GM21825 (cell line): ENCODE data around the gene VAV2.
"Not testable (repeated sequence)": the region's sequence is repeated elsewhere in the genome, so short reads cannot be mapped to it uniquely, and the experiment has no call there.

ENCODE experiments used
- ATAC-seq: cut with Tn5 transposase; IDR thresholded peaks from one replicate; pipeline ENCODE4 v1.9.1; 2021; ENCODE audit warnings: mild to moderate bottlenecking, moderate library complexity; ENCODE audit not compliant: unreplicated experiment

The VAV2 gene

DNA sequence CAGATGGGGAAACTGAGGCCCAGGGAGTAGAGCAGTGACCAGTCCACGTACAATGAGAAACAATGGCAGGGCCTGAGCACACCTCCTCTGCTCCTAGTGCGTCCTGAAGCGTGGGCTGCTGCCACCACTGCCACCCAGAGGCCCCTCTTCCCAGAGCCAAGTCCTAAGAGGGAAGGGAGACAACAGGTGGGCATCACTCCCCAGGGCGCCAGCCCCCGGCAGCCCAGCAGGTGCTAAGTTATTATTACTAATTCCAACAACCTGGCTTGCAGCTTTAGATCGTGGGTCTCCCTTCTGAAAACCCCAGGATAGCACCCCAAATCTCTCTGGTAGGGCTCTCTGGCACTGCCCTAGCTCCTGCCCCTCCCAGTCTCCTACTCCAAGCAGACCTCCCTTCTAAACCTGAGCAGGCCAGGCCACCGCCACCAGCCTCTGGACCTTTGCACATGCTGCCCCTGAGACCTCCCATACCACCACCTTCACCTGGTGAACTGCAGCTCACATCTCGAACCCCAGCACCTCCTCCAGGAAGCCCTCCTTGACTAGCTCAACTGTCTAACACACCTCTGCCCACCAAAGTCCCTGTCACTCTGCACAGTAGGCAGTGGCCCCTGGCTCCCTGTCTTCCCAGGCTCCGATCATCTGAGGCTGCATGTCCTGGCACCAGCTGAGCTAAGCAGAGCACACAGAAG lies 65.8 kb downstream of the VAV2 start:
- no peak for ATAC-seq

GRCh38 chr9:133924453-133924852 lies 67.7 kb downstream of the VAV2 start:
- no peak for ATAC-seq

- ATAC-seq: not testable (repeated sequence)
These were observed 68.5 kb downstream of the VAV2 start for GRCh38 chr9:133923608-133924007.

DNA sequence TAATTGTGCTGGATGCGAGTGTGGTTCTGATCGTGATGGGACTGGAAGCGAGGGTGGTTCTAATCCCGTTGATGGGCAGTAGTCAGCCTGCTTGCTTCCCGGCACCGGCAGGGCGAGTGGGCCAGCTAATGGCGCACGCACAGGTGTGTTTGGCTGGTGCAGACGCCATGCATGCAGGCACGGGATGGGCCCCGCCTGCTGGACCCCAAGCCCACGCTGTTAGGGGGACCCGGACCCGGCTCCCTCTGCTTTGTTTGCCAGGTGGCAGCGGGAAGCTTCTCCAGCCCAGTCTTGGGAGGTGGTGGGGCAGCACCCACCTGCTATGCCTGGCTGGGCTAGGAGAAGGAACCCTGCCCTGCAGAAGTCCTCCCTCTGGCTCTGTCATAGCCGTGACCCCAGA lies 70.3 kb downstream of the VAV2 start:
- ATAC-seq: no peak

DNA sequence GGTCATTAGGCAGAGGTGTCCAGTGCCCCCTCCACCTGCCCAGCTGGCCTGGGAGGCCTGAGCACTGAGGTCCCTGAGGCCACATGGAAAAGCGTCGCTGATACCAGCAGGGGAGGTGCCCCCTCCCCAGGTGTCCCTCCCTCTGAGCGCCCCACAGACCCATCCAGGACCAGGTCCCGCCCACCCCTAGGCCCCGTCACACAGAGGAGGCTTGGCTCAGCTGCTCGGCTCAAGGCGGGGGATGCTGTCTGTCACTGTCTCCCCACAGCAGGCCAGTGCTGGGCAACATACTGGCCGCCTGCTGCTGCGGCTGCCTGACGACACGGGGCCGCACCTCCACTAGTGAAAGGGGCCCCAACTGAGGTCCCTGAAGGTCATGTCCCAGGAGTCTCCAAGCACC lies 71.7 kb downstream of the VAV2 start:
- no peak for ATAC-seq

- ATAC-seq: no peak
These were observed 72.6 kb downstream of the VAV2 start for GRCh38 chr9:133919253-133920115.

- ATAC-seq: no peak
These were observed 73.9 kb downstream of the VAV2 start for GRCh38 chr9:133918111-133918813.

- ATAC-seq: no peak
These were observed 74.7 kb downstream of the VAV2 start for GRCh38 chr9:133917375-133917774.

DNA sequence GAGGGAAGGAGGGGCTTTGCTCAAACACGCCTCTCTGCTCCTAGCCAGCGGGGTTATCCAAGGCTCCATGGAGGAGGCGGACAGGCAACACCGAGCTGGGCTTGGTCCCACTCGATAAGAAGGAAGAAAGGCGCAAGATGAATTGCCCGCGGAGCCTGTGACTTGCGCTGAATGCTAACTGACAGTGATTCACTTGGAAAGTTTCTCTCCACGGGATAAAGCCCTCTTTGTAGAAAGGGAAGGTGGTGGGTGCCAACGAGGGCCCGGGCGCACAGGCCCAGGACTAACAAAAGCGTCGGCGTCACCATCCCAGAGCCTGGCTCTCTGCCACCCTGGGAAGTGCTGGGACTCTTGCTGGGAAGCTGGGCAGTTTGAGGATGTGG lies 76.0 kb downstream of the VAV2 start:
- ATAC-seq: no peak

- no peak for ATAC-seq
These were observed 76.5 kb downstream of the VAV2 start for GRCh38 chr9:133915534-133916158.

GRCh38 chr9:133914442-133915342 lies 77.4 kb downstream of the VAV2 start:
- ATAC-seq: no peak

DNA sequence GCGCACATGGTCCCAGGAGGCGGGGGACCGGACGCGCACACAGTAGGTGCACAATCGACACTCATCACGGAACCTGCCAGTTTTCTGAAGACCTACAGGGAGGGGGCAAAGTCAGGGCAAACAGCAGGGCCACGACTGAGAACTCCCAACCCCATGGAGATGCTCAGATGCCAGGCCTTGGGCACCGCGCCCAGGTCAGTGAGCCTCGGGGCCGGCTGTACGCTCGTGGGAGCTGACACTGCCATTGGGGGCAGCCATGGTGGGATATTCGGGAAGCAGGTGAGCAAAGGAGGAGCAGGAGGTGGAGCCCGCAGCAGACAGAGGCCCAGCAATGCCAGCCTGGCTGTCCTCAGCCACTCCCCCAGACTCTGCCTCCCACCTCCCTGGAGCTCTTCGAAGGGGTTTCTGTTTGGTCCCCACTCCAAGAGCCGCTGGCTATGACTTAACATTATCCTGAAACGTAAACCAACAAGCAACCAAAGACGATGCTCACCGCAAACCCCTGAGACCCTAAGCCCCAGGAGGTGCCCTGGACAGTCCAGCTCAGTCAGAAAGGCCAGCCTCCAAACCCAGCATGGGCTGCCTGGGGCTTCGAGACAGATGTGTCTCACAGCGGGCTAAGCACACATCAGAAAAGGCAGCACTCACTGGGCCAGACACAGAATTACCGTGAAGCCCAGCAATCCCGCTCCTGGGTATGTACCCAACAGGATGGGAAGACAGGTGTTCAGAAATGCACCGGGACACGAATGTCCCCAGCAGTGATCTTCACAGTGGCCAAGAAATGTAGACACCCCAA lies 78.4 kb downstream of the VAV2 start:
- ATAC-seq: no peak

DNA sequence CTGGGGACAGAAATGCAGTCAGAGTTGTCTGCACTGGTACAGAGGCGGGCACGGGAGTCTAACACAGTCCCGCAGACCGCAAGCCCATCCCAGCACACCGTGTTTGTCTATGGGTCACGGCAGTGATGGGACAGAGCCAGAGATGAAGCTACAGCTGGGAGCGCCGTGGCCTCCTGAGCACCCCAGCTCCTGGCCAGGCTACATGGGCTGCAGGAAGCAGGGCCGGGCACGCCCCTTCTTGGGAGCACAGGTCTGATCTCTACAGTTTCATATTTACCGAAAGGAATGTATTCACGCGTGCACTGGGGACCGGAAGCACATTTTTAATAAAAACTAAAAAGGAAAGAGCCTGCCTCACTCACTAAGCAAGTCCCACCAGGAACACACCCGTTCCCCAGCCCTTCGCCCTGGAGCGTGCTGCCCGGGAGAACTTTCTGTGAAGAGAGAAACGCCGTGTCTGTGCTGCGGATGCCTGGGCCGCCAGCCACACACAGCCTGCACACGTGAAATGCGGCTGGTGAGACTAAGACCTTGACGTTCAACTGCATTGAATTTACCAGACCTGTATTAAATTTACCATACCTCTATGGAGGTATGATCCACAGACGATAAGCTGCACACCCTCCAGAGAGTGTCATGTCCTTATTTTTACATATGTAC lies 81.1 kb downstream of the VAV2 start:
- ATAC-seq: no peak

DNA sequence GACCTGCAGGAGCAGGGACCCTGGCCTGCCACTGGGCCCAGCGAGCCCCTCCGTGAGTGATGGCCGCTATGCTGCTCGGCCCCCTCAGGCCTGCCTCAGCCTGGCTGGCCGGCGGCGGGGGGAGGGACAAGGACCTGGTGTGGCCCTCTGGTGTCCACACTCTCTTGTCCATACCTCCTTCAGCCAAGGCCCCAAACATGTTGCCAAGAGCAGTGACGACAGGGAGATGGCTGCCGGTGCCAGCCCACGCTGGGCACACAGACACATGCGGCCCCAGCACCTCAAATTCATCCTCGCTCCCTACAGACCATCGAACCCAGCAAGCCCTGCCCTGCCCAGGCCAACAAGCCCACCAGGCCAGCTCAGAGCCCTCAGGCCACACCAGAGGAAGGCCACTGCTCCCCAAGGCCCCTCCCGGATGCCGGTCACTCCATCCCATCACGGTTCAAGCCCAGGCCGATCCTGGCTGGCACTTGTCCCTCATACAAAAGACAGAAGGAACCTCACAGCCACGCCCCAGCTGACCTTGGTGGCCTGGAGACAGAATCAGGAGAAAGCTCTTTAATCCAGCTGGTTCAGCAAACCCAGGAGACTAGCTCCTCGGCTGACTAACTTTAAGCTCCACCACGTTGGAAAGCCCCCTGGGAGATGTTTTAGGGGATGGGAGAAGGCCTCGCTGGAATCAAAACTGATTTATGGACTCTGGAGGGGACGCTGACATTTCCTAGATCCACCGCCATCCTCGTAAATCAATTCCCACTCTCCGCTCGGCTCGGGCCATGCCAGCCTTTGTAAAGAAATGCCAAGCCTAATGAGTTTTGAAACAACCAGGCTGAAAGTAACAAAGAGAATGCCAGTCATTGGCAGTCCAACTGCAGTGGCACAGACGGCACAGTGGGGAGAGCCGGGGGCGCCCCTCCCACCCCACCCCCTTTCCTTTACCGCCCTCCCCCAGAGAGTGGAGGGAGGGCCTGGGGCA lies 84.9 kb downstream of the VAV2 start:
- ATAC-seq: no peak

DNA sequence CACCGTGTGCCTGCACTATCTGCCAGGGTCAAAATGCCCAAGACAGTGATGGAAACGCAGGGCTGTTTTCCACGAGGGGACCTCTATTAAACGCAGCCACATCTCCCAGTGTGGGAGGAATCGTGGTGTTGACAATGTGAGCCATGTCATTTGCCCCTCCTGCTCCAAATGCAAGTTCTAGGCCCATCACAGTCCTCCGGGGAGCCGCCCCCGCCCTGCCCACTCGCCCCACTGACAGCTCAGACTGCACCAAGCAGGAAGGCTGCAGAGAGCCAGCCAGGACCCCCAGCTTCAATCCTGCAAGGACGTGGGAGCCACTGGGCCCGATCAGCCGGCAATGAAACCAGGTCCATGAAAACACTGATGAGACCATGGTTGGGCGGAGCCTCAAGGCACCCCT lies 85.9 kb downstream of the VAV2 start:
- no peak for ATAC-seq

DNA sequence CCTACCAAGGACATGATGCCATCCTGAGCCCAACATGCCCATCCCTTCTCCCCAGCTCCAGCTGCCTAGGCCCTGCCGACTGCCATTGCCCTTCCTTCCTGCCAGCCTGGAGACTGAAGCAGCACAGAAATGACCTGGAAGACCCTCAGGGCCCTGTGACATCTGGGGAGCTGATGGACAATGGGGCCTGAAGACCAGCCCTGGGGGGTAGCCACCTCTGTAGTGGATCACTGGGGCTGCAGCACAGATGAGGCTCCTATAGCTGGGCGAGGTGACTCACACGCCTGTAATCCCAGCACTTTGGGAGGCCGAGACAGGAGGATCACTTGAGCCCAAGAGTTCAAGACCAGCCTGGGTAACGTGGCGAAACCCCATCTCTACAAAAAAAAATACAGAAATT lies 86.6 kb downstream of the VAV2 start:
- ATAC-seq: no peak

DNA sequence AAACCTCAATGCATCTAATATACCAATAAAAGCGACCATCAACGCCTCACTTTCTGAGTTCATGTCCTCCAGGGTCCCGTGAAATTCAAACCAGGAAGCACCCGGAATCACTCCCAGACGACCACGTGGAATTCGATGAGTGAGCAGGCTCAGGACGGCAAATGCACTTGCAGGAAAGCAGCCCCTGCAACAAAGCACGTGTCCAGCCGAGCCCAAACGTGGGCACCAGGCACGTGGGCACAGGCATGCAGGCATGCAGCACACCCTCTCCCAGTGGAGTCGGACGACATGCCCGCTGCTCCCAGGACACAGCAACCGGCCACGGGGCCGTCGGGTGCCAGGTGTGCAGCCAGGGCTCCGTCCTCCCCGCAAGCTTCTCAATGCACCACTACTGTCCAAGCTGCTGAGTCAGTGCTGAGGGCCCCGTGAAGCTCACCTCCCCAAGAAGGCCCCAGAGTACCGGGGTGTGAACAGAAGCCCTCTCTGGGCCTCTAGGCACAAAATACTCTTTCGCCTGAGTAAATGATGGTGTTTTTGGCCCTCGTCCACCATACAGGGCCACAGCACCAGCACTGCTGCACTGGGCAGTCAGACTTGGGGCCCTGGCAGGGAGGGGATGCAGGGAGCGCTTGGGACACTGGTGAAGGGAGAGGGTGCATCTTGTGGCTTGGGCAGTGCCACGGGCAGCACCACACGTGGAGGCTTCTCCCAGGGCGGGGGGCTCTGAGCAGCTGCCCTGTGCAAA lies 87.6 kb downstream of the VAV2 start:
- ATAC-seq: no peak
